GM18498 (cell line): ENCODE data around the gene ZNF697.

Experiments
- ATAC-seq: cut with Tn5 transposase; IDR thresholded peaks from one replicate; pipeline ENCODE4 v1.9.1; 2021; ENCODE audit warnings: mild to moderate bottlenecking, moderate library complexity; ENCODE audit not compliant: unreplicated experiment

Gene ZNF697

GRCh38 chr1:119664067-119664466 is 16.0 kb upstream of the ZNF697 start:
- ATAC-seq, result no peak

- peak; percentile 75 for ATAC-seq
Observed at GRCh38 chr1:119662034-119662437, 14.0 kb upstream of the ZNF697 start.

GRCh38 chr1:119660253-119661083 is 12.4 kb upstream of the ZNF697 start:
- ATAC-seq, result peak; percentile 60

- ATAC-seq, result no peak
Observed at GRCh38 chr1:119659628-119660027, 11.6 kb upstream of the ZNF697 start.

- ATAC-seq, result peak; percentile 67
Observed at GRCh38 chr1:119656410-119656955, 8.4 kb upstream of the ZNF697 start.

- no peak for ATAC-seq
Observed at GRCh38 chr1:119655154-119655553, 7.1 kb upstream of the ZNF697 start.

- ATAC-seq, result no peak
Observed at GRCh38 chr1:119653839-119654170, 5.7 kb upstream of the ZNF697 start.

GRCh38 chr1:119653135-119653838 is 5.2 kb upstream of the ZNF697 start:
- no peak for ATAC-seq

GRCh38 chr1:119652587-119652986 is 4.5 kb upstream of the ZNF697 start:
- no peak for ATAC-seq

- no peak for ATAC-seq
Observed at GRCh38 chr1:119651641-119652040, 3.6 kb upstream of the ZNF697 start.

- ATAC-seq, result no peak
Observed at GRCh38 chr1:119651133-119651532, 3.1 kb upstream of the ZNF697 start.

GRCh38 chr1:119648620-119649004 is 546 bp upstream of the ZNF697 start:
- no peak for ATAC-seq

- ATAC-seq, result no peak
Observed at GRCh38 chr1:119647228-119647733, 785 bp downstream of the ZNF697 start.

- ATAC-seq, result no peak
Observed at GRCh38 chr1:119646521-119647227, 1.4 kb downstream of the ZNF697 start.

GRCh38 chr1:119639109-119639508 is 9.0 kb downstream of the ZNF697 start:
- no peak for ATAC-seq

GRCh38 chr1:119637710-119638109 is 10.4 kb downstream of the ZNF697 start:
- no peak for ATAC-seq

- no peak for ATAC-seq
Observed at GRCh38 chr1:119636491-119637089, 11.5 kb downstream of the ZNF697 start.

GRCh38 chr1:119635811-119636390 is 12.2 kb downstream of the ZNF697 start:
- peak; percentile 68 for ATAC-seq

GRCh38 chr1:119634016-119634415 is 14.1 kb downstream of the ZNF697 start:
- no peak for ATAC-seq

- no peak for ATAC-seq
Observed at GRCh38 chr1:119633575-119633974, 14.5 kb downstream of the ZNF697 start.
